OCI-LY3 (cell line): ENCODE results near the gene SPSB4.

Experiments
- H2AFZ ChIP-seq: fragments of 200-600, 300-600 bp; shearing (Covaris generic); 2 replicates; pipeline ENCODE4 v1.6.0; 2014; ENCODE audit warnings: antibody characterized with exemption, low read depth, low read length
- H3K27ac ChIP-seq: fragments of 200-600, 300-600 bp; sonication (generic); 2 replicates; pipeline ENCODE4 v1.5.1; 2014; ENCODE audit warnings: mild to moderate bottlenecking, low read length, moderate library complexity, mixed read lengths
- H3K27me3 ChIP-seq: fragments of 200-600, 300-600 bp; sonication (generic); 2 replicates; pipeline ENCODE4 v1.6.1; 2014; ENCODE audit warnings: low read depth, low read length, mixed read lengths
- H3K36me3 ChIP-seq: fragments of 200-600, 300-600 bp; sonication (generic); replicated peaks from 2 replicates; pipeline ENCODE3; 2014; ENCODE audit warnings: low read depth, low read length, mixed read lengths
- H3K4me1 ChIP-seq: fragments of 300-600, 200-600 bp; sonication (generic); 2 replicates; pipeline ENCODE4 v1.6.1; 2014; ENCODE audit warnings: low read length, mixed read lengths
- H3K4me2 ChIP-seq: fragments of 200-600, 300-600 bp; sonication (generic); 2 replicates; pipeline ENCODE4 v1.6.1; 2014; ENCODE audit warnings: low read length, mixed read lengths
- H3K4me3 ChIP-seq: fragments of 300-600, 200-600 bp; sonication (generic); 2 replicates; pipeline ENCODE4 v1.5.1; 2014; ENCODE audit warnings: antibody characterized with exemption, mild to moderate bottlenecking, low read length, moderate library complexity
- H3K79me2 ChIP-seq: fragments of 300-600, 200-600 bp; shearing (Covaris generic); 2 replicates; pipeline ENCODE4 v1.6.1; 2014; ENCODE audit warnings: mild to moderate bottlenecking, low read length, mixed read lengths
- H3K9ac ChIP-seq: fragments of 300-600, 200-600 bp; shearing (Covaris generic); 2 replicates; pipeline ENCODE4 v1.6.0; 2014; ENCODE audit warnings: mild to moderate bottlenecking, low read length, moderate library complexity
- H3K9me3 ChIP-seq: fragments of 200-600, 300-600 bp; shearing (Covaris generic); 2 replicates; pipeline ENCODE4 v1.6.1; 2014; ENCODE audit warnings: low read length, mixed read lengths; ENCODE audit not compliant: insufficient read depth
- H4K20me1 ChIP-seq: fragments of 200-600, 300-600 bp; sonication (generic); 2 replicates; pipeline ENCODE4 v1.6.1; 2016; ENCODE audit warnings: low read length, mixed read lengths; ENCODE audit not compliant: insufficient read depth
- EZH2phosphoT487 ChIP-seq: fragments of 200-600 bp; shearing (Covaris generic); IDR thresholded peaks from 2 replicates; pipeline ENCODE4 v1.6.1; 2018; ENCODE audit warnings: antibody characterized with exemption, mixed run types, low read depth
- TF ChIP-seq, protein P1 (sequence below): fragments of 200-600, 300-600 bp; sonication (generic); IDR thresholded peaks from 2 replicates; pipeline ENCODE4 v1.5.1; 2014; ENCODE audit warnings: antibody characterized with exemption, low read length, low read depth

SPSB4 gene

GRCh38 chr3:141102372-141102771 lies 51.2 kb downstream of the SPSB4 start:
- Histone ChIP-seq H3K9ac (no peak overlapping the region), H3K27me3 (no peaks in the 10 kb centered on the region)
- no peak for TF ChIP-seq EZH2phosphoT487
- TF ChIP-seq, protein P1, sequence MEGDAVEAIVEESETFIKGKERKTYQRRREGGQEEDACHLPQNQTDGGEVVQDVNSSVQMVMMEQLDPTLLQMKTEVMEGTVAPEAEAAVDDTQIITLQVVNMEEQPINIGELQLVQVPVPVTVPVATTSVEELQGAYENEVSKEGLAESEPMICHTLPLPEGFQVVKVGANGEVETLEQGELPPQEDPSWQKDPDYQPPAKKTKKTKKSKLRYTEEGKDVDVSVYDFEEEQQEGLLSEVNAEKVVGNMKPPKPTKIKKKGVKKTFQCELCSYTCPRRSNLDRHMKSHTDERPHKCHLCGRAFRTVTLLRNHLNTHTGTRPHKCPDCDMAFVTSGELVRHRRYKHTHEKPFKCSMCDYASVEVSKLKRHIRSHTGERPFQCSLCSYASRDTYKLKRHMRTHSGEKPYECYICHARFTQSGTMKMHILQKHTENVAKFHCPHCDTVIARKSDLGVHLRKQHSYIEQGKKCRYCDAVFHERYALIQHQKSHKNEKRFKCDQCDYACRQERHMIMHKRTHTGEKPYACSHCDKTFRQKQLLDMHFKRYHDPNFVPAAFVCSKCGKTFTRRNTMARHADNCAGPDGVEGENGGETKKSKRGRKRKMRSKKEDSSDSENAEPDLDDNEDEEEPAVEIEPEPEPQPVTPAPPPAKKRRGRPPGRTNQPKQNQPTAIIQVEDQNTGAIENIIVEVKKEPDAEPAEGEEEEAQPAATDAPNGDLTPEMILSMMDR: no peak

GRCh38 chr3:141103067-141103466 lies 51.9 kb downstream of the SPSB4 start:
- H3K4me2 ChIP-seq: no peak overlapping the region
- H2AFZ ChIP-seq: no peak overlapping the region
- no peaks in the 10 kb centered on the region for H4K20me1 ChIP-seq
- TF ChIP-seq, protein P1: no peak
- no peak for TF ChIP-seq EZH2phosphoT487
- H3K9ac ChIP-seq: no peak overlapping the region
- H3K79me2 ChIP-seq: no peaks in the 10 kb centered on the region
- no peaks in the 10 kb centered on the region for H3K27me3 ChIP-seq
- no peaks in the 10 kb centered on the region for H3K9me3 ChIP-seq
- H3K27ac ChIP-seq: no peak overlapping the region
- no peak overlapping the region for H3K4me3 ChIP-seq
- H3K4me1 ChIP-seq: no peaks in the 10 kb centered on the region
- no peaks in the 10 kb centered on the region for H3K36me3 ChIP-seq

More at GRCh38 chr3:141102372-141102771, 51.2 kb downstream of the SPSB4 start:
- no peaks in the 10 kb centered on the region for H3K79me2 ChIP-seq
- H3K27ac ChIP-seq: no peak overlapping the region
- no peaks in the 10 kb centered on the region for H3K9me3 ChIP-seq
- H2AFZ ChIP-seq: no peak overlapping the region
- H3K4me3 ChIP-seq: no peak overlapping the region
- no peaks in the 10 kb centered on the region for H3K36me3 ChIP-seq
- no peak overlapping the region for H3K4me2 ChIP-seq
- no peaks in the 10 kb centered on the region for H3K4me1 ChIP-seq
- no peaks in the 10 kb centered on the region for H4K20me1 ChIP-seq

DNA sequence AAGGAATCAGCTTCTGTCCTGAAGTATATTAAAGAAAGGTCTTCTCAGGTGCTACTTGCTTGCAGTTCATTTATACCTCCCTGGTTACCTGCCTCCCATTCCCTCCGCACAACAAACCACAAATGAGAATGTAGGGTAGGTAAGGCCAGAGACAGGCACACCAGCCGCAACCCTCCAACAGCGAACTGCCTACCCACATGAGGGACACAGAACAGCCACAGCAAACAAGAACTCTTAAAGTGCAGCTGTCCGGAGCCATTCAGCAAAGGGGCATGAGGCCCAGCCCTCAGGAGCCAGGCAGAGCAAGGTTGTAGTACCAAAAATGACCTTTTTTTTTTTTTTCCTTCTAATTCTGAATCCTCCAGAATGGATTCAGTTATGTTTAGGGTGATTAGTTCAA lies 52.4 kb downstream of the SPSB4 start:
- H3K9ac ChIP-seq: no peak overlapping the region
- H3K79me2 ChIP-seq: no peaks in the 10 kb centered on the region

GRCh38 chr3:141104151-141104821 lies 53.1 kb downstream of the SPSB4 start:
- TF ChIP-seq, protein P1: no peak
- TF ChIP-seq EZH2phosphoT487: no peak
- H3K4me2 ChIP-seq: no peak overlapping the region

More for the DNA sequence above, 52.4 kb downstream of the SPSB4 start:
- no peaks in the 10 kb centered on the region for H3K4me1 ChIP-seq
- no peak overlapping the region for H3K27ac ChIP-seq
- no peak overlapping the region for H3K4me2 ChIP-seq
- no peaks in the 10 kb centered on the region for H3K27me3 ChIP-seq
- TF ChIP-seq, protein P1: no peak
- TF ChIP-seq EZH2phosphoT487: no peak
- no peaks in the 10 kb centered on the region for H3K36me3 ChIP-seq
- H2AFZ ChIP-seq: no peak overlapping the region
- no peaks in the 10 kb centered on the region for H3K9me3 ChIP-seq
- no peaks in the 10 kb centered on the region for H4K20me1 ChIP-seq
- H3K4me3 ChIP-seq: no peak overlapping the region

More at GRCh38 chr3:141104151-141104821, 53.1 kb downstream of the SPSB4 start:
- Histone ChIP-seq H3K36me3 (no peaks in the 10 kb centered on the region), H3K27me3 (no peaks in the 10 kb centered on the region), H4K20me1 (no peaks in the 10 kb centered on the region), H3K9ac (no peak overlapping the region), H3K27ac (no peak overlapping the region), H2AFZ (no peak overlapping the region), H3K79me2 (no peaks in the 10 kb centered on the region), H3K9me3 (no peaks in the 10 kb centered on the region), H3K4me1 (no peaks in the 10 kb centered on the region), H3K4me3 (no peak overlapping the region)
